Gastrocnemius medialis (tissue), 4 donors: Measurements from ENCODE around the gene MYO6. TPM values are rescaled to one million over a fixed set of nuclear protein-coding genes. Genes with fewer than 3 reads are reported as not detected.

Source experiments
- ATAC-seq, 2 donors: fragments of 150-250 bp; one replicate each; pipeline ENCODE4 v1.9.1; 2016
- DNase-seq, 2 donors: peaks; one replicate each; pipeline ENCODE4 v3.0.0-alpha.2; 2019
- H3K27ac ChIP-seq, 4 donors: fragments of 200-600 bp; sonication (generic); 1 replicate in 1 of 4; 2 replicates in 3 of 4; pipeline ENCODE4 v1.5.1; 2016 to 2018; ENCODE audit warnings: mild to moderate bottlenecking in 2 of 4, moderate library complexity in 1 of 4
- H3K27me3 ChIP-seq, 3 donors: fragments of 200-600 bp; sonication (generic) in 2 of 3; 1 replicate in 1 of 3; 2 replicates in 2 of 3; pipeline versions ENCODE4 v1.5.1 to v1.6.0; 2016 to 2019; ENCODE audit warnings: mild to moderate bottlenecking in 1 of 3, moderate library complexity in 1 of 3
- H3K36me3 ChIP-seq, 2 donors: fragments of 200-600 bp; sonication (generic) in 1 of 2; one replicate each; pipeline ENCODE4 v1.5.1; 2017 to 2018
- H3K4me1 ChIP-seq, 2 donors: fragments of 200-600 bp; sonication (generic) in 1 of 2; one replicate each; pipeline ENCODE4 v1.5.1; 2016 to 2017; ENCODE audit warnings: mild to moderate bottlenecking in 2 of 2
- H3K4me3 ChIP-seq, 4 donors: fragments of 200-600 bp; sonication (generic) in 3 of 4; 1 replicate in 1 of 4; 2 replicates in 3 of 4; pipeline ENCODE4 v1.5.1; 2016 to 2019; ENCODE audit warnings: mild to moderate bottlenecking in 2 of 4
- H3K9me3 ChIP-seq, 3 donors: fragments of 200-600 bp; sonication (generic) in 2 of 3; 1 replicate in 1 of 3; 2 replicates in 2 of 3; pipeline ENCODE4 v1.5.1; 2016 to 2019
- CTCF ChIP-seq, 5 experiments: fragments of 450-650 bp in 3 of 5; fragments of 200-600 bp in 2 of 5; sonication (generic) in 2 of 5; IDR thresholded peaks in 4 of 5; conservative IDR thresholded peaks in 1 of 5; 1 replicate in 4 of 5; 2 replicates in 1 of 5; pipeline ENCODE4 v1.5.1; 2016 to 2019; ENCODE audit warnings: antibody characterized with exemption in 5 of 5, mild to moderate bottlenecking in 3 of 5, moderate library complexity in 3 of 5
- POLR2A ChIP-seq, 2 donors: fragments of 450-650 bp; IDR thresholded peaks; one replicate each; pipeline ENCODE4 v1.6.1; 2017; ENCODE audit warnings: antibody characterized with exemption in 2 of 2, mild to moderate bottlenecking in 2 of 2, moderate library complexity in 2 of 2
- in situ Hi-C, 4 donors: fragments of 200-750 bp; cut with MboI; loops; one replicate each; pipeline versions ENCODE4 v1.15.0 to v1.8.0; 2017; ENCODE audit warnings: low sequenced_read_pairs in 4 of 4
- intact Hi-C: fragments of 100-400 bp; cut with DNase I; formaldehyde crosslinking; loops from one replicate; pipeline ENCODE4 v1.15.1; 2023; ENCODE audit warnings: low total_unique reads
- total RNA-seq, 4 donors: library from RNA; depleted of rRNA; stranded (reverse); fragments of >200 nt; gene quantifications; one replicate each; pipeline versions ENCODE4 v1.1.0 to v1.2.3, GENCODE V29; 2016

The MYO6 gene
- total RNA-seq, 4 donors from 2014 or later, result 1.6 to 7.9 (median 4.2) TPM

GRCh38 chr6:75849329-75850025 lies 100.4 kb downstream of the MYO6 start:
- no peak for TF ChIP-seq CTCF (IDR thresholded peaks at IDR 0.05 in 4 of 5, conservative IDR thresholded peaks at IDR 0.05 in 1 of 5)
- no peak for TF ChIP-seq POLR2A (IDR thresholded peaks at IDR 0.05)
- Histone ChIP-seq H3K4me1 (no peaks in the 10 kb centered on the region), H3K36me3 (no peaks in the 10 kb centered on the region), H3K4me3 (no peak overlapping the region), H3K27ac (no peak overlapping the region), H3K9me3 (no peaks in the 10 kb centered on the region), H3K27me3 (no peaks in the 10 kb centered on the region)
- intact Hi-C loops (no loop called here), in situ Hi-C loops (no loop called here)
- no peak for DNase-seq
- ATAC-seq, result no peak

- TF ChIP-seq POLR2A (IDR thresholded peaks at IDR 0.05) (no peak), CTCF (IDR thresholded peaks at IDR 0.05 in 4 of 5, conservative IDR thresholded peaks at IDR 0.05 in 1 of 5) (no peak)
- Histone ChIP-seq H3K27ac (no peak overlapping the region), H3K4me3 (no peak overlapping the region), H3K9me3 (no peaks in the 10 kb centered on the region), H3K36me3 (no peaks in the 10 kb centered on the region), H3K27me3 (no peaks in the 10 kb centered on the region), H3K4me1 (no peaks in the 10 kb centered on the region)
- no peak for ATAC-seq
- no peak for DNase-seq
- in situ Hi-C loops, result no loop called here
- intact Hi-C loops, result no loop called here
Measured at GRCh38 chr6:75850026-75850833, 101.2 kb downstream of the MYO6 start.

- no peak for DNase-seq
- no peak for ATAC-seq
- Histone ChIP-seq H3K4me1 (no peaks in the 10 kb centered on the region), H3K27ac (no peak overlapping the region), H3K36me3 (no peaks in the 10 kb centered on the region), H3K27me3 (no peaks in the 10 kb centered on the region), H3K4me3 (no peak overlapping the region), H3K9me3 (no peaks in the 10 kb centered on the region)
- in situ Hi-C loops, result no loop called here
- no peak for TF ChIP-seq CTCF (IDR thresholded peaks at IDR 0.05 in 4 of 5, conservative IDR thresholded peaks at IDR 0.05 in 1 of 5)
- TF ChIP-seq POLR2A (IDR thresholded peaks at IDR 0.05), result no peak
- intact Hi-C loops, result no loop called here
Measured at GRCh38 chr6:75852721-75853120, 103.7 kb downstream of the MYO6 start.

GRCh38 chr6:75853806-75854205 lies 104.8 kb downstream of the MYO6 start:
- Histone ChIP-seq H3K9me3 (no peaks in the 10 kb centered on the region), H3K27me3 (no peaks in the 10 kb centered on the region), H3K4me3 (no peak overlapping the region), H3K36me3 (no peaks in the 10 kb centered on the region), H3K27ac (no peak overlapping the region), H3K4me1 (no peaks in the 10 kb centered on the region)
- no peak for DNase-seq
- intact Hi-C loops (no loop called here), in situ Hi-C loops (no loop called here)
- no peak for ATAC-seq
- no peak for TF ChIP-seq CTCF (IDR thresholded peaks at IDR 0.05 in 4 of 5, conservative IDR thresholded peaks at IDR 0.05 in 1 of 5)
- TF ChIP-seq POLR2A (IDR thresholded peaks at IDR 0.05), result no peak
